Epithelial cell of esophagus (primary cell): ENCODE results near the gene TESK1.
A peak's percentile ranks its signal among the peaks of the same experiment; 100 is the strongest.
"Not testable (repeated sequence)": the region's sequence is repeated elsewhere in the genome, so short reads cannot be mapped to it uniquely, and the experiment has no call there.

ENCODE experiments used
- DNase-seq: peaks from one replicate; pipeline ENCODE4 v3.0.0; 2010; ENCODE audit warnings: low read depth
- H3K4me3 ChIP-seq: 2 replicates; pipeline ENCODE4 v1.5.1; 2011; ENCODE audit warnings: mild to moderate bottlenecking, low read length, control low read depth
- TF ChIP-seq, protein P1 (sequence below): IDR thresholded peaks from 2 replicates; pipeline ENCODE4 v1.5.1; 2011; ENCODE audit warnings: low read depth, mild to moderate bottlenecking, low read length, control low read depth, inconsistent platforms; ENCODE audit not compliant: insufficient read depth; ENCODE audit errors: missing control alignments

Gene TESK1

DNA sequence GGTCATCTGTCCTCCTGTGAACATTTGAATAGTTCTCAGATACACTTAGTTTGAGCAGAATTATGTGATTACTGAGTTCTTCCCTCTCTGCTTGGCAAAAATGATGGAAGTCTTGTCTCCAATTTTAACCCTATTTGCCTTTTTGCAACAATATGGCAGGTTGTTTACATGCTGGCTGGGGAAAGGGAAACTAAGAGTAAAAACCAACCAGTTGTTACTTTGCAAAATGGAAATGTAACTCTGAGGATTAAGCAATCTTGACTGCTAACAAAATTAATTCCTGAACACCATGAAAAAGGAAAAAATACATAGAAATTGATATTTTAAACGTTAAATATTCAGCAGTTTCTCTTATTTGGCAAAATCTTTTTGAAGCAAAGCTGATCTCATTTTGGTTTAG, 34.6 kb downstream of the TESK1 start:
- TF ChIP-seq, protein P1, sequence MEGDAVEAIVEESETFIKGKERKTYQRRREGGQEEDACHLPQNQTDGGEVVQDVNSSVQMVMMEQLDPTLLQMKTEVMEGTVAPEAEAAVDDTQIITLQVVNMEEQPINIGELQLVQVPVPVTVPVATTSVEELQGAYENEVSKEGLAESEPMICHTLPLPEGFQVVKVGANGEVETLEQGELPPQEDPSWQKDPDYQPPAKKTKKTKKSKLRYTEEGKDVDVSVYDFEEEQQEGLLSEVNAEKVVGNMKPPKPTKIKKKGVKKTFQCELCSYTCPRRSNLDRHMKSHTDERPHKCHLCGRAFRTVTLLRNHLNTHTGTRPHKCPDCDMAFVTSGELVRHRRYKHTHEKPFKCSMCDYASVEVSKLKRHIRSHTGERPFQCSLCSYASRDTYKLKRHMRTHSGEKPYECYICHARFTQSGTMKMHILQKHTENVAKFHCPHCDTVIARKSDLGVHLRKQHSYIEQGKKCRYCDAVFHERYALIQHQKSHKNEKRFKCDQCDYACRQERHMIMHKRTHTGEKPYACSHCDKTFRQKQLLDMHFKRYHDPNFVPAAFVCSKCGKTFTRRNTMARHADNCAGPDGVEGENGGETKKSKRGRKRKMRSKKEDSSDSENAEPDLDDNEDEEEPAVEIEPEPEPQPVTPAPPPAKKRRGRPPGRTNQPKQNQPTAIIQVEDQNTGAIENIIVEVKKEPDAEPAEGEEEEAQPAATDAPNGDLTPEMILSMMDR: no peak
- no peak for DNase-seq
- no peak overlapping the region for H3K4me3 ChIP-seq

DNA sequence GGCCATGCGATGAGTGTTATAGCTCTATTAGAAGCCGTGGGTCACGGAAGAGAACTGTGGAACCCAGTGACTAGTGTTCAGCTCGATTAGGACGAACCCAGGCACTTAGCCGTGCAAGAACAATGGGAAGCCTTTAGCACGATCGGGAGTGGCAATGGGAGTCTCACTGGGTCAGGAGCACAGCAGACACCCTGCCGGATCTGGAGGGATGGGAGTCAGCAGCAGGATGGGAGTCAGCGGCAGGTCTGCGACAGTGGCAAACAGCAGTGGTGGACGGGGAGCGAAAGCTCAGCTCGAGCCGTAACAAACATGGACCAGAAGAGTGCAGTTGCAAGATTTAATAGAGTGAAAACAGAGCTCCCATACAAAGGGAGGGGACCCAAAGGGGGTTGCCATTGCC, 35.4 kb downstream of the TESK1 start:
- DNase-seq, H3K4me3 ChIP-seq: not testable (repeated sequence)

DNA sequence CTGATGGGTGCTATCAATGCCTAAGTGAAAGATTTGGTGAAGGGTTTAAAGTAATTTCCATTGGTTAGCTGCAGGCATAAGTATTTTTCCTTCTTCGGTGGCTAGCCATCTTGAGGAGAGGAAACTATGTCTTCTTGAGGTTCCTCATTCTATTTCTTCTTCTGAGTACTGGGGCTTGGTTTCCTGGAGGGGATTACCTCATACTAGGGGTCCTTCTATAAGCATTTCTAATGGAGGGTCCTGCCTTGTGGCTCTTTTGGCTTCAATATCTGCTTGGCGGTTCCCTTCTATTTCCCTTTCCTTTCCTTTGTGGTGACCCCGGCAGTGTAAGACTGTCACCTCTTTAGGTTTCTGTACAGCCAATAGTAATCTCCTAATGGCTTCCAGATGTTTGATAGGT, 36.4 kb downstream of the TESK1 start:
- not testable (repeated sequence) for DNase-seq, H3K4me3 ChIP-seq

DNA sequence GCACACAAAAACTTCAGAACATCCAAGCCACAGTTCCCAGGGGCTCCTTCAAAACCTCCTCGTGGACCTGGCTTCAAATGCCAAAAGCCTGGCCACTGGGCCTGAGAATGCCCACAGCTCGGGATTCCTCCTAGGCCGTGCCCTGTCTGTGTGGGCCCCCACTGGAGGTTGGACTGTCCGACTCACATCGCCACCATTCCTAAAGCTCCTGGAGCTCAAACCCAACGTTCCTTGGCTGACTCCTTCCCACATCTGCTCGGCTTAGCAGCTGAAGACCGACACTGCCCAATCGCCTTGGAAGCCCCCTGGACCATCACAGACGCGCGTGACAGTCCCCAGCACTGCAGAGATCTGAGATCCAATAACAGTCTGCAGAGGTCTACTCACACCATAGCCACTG, 38.0 kb downstream of the TESK1 start:
- no peak for DNase-seq
- TF ChIP-seq, protein P1: no peak
- H3K4me3 ChIP-seq: no peak overlapping the region

DNA sequence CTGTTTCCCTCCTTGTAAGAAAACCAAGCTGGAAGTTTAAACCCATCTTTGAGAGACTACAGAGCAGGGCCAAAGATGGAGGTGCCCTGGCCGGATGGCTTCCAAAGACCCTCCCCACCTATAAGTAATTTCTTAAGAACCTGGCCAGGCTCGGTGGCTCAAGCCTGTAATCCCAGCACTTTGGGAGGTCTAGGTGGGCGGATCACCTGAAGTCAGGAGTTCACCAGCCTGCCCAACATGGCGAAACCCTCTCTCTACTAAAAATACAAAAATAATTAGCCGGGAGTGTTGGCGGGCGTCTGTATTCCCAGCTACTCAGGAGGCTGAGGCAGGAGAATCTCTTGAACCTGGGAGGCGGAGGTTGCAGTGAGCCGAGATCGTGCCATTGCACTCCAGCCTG, 40.7 kb downstream of the TESK1 start:
- peak overlapping the region; percentile 73 for H3K4me3 ChIP-seq
- DNase-seq: not testable (repeated sequence)

DNA sequence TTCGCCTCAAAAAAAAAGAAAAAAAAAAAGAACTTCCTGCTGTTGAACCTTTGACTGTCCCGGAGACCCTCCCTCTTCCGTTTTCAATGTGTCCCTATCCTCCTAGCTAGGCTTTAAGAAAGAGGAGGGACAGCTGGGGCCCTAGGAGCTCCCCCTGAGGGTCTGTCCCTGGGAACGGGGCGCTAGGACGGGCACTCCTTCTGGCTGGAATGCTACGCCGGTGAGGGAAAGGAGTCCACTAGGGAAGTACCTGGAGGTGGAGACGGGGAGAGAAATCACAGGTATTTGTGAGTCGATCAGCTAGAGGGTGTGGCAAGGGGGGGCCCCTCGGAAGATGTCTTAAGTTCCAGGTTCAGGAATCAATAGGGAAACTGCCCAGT, 41.1 kb downstream of the TESK1 start:
- peak overlapping the region; percentile 73 for H3K4me3 ChIP-seq
- TF ChIP-seq, protein P1: peak; percentile 45
- DNase-seq: peak; percentile 83

DNA sequence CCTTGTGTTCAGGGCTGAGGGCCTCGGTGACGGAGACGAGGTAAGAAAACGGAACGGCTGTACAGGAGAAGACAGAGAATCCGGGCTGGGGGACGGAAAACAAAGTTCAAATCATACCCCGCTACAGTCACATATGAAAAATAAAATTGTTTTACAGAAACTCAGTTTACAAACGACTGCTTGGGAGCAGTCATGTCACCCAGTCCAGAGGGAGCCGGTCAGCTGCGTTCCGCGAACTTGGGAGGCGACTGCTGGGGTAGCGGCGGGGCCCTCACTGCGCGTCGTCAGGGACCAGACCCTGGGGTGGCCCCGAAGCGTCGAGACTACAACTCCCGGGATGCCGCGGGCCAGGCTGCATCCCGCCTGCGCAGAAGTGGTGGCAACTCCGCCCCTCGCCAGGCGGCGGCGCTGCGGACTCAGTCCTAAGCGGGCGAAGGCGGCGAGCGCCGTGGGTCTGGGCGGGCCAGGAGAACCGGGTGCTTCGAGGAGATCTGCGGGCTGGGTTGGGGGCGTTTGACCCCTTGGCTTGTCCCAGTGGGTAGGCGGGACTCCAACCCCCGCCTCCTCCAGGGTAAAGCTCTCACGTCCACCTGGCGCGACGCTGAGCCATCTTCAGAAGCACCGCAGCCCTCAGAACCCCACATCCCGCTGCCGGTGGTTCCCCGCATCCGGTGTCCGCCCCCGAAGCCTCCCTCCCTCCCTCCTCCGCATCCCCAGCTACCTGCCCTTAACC, 41.6 kb downstream of the TESK1 start:
- DNase-seq: peak; percentile 91
- H3K4me3 ChIP-seq: peak overlapping the region; percentile 73
- TF ChIP-seq, protein P1: peak; percentile 72

DNA sequence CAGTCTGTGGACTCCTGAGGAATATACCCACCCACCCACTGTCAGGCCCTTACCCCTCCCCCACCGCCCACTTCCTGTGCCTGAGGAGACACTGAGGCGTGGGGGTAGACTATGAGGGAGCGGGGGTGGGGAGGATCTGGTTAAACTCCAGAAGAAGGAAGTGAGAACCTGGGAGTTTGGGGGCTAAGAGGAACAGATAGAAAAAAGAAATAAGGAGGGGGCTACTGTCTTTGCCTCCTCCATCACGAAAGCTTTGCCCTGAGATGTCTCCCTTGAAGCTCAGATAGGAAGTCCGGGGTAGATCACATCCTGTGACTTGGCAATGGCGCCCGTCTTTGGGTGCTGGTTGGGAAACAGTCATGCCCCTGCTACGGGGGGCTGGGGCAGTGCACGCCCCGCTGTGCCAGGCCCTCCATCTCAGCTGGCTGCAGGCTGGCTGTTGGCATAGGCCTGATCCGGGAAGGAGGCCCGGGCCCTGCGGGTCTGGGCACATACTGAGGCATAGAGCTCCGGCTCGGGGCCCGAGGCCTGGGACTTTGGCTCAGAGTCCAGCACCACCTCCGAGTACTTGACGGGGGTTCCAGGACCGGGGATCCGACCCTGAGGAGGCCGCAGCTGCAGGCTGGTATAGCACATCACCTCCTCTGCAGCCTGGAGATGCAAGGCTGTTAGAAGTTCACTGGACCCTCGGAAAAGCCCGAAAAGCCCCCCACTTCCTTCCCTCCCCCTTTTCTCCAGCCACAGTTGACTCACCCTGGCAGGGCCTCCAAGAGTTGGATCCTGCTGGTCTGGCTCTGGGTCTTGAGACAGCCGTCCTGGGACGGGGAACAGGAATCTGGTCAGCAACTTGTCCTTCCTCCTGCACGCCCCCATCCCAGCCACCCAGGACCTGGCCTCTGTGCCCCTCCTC, 44.6 kb downstream of the TESK1 start:
- TF ChIP-seq, protein P1: no peak
- DNase-seq: no peak
- no peak overlapping the region for H3K4me3 ChIP-seq
